HG03521 (cell line): ENCODE results near the gene BAZ1B.
"Not testable (repeated sequence)": the region's sequence is repeated elsewhere in the genome, so short reads cannot be mapped to it uniquely, and the experiment has no call there.

Source experiments
- ATAC-seq: cut with Tn5 transposase; IDR thresholded peaks from one replicate; pipeline ENCODE4 v1.9.1; 2021; ENCODE audit warnings: mild to moderate bottlenecking, moderate library complexity; ENCODE audit not compliant: unreplicated experiment

The BAZ1B gene, protein sequence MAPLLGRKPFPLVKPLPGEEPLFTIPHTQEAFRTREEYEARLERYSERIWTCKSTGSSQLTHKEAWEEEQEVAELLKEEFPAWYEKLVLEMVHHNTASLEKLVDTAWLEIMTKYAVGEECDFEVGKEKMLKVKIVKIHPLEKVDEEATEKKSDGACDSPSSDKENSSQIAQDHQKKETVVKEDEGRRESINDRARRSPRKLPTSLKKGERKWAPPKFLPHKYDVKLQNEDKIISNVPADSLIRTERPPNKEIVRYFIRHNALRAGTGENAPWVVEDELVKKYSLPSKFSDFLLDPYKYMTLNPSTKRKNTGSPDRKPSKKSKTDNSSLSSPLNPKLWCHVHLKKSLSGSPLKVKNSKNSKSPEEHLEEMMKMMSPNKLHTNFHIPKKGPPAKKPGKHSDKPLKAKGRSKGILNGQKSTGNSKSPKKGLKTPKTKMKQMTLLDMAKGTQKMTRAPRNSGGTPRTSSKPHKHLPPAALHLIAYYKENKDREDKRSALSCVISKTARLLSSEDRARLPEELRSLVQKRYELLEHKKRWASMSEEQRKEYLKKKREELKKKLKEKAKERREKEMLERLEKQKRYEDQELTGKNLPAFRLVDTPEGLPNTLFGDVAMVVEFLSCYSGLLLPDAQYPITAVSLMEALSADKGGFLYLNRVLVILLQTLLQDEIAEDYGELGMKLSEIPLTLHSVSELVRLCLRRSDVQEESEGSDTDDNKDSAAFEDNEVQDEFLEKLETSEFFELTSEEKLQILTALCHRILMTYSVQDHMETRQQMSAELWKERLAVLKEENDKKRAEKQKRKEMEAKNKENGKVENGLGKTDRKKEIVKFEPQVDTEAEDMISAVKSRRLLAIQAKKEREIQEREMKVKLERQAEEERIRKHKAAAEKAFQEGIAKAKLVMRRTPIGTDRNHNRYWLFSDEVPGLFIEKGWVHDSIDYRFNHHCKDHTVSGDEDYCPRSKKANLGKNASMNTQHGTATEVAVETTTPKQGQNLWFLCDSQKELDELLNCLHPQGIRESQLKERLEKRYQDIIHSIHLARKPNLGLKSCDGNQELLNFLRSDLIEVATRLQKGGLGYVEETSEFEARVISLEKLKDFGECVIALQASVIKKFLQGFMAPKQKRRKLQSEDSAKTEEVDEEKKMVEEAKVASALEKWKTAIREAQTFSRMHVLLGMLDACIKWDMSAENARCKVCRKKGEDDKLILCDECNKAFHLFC (N-terminal part only)

DNA sequence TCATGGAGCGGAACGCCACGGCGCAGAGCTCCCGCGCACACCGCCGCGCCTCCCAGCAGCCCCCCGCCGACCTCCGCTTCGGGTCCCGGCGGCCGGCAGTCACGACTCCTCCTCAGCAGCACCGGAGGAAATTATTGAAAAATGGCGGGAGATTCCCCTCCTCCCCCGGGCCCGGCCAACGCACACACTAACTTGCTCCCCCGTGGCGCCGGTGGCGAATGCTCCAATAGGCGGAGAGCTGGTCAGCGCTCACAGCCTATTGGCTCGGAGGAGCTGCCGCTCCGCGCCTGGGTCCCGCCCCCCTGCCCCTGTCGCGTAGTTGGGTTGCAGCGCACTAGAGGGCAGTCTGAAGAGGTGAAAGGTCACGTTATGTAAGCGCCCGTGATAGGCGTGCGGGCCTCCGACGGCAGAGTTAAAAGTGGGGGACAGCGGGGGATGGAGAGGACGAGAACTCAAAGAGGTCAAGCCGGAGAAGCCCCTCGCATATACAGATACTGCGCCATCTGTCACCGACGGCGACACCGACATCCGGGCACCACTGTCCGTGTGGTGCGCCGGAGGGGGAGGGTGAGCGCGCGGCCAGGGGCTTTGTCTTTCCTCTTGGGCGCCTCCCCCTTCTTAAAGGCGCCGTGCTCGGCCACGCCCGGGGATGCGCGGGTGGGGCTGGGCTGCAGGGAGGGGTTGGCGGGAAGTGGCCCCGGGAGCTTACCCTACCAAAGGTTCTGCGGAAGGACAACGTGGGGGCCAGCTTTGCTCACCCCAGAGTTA is at the start of gene BAZ1B:
Gene BAZ1B (minus strand): TSS at position 189 of the 768 bp plus-strand sequence. CDS start 360 bp downstream, outside the sequence.
- ATAC-seq = peak; percentile 86

DNA sequence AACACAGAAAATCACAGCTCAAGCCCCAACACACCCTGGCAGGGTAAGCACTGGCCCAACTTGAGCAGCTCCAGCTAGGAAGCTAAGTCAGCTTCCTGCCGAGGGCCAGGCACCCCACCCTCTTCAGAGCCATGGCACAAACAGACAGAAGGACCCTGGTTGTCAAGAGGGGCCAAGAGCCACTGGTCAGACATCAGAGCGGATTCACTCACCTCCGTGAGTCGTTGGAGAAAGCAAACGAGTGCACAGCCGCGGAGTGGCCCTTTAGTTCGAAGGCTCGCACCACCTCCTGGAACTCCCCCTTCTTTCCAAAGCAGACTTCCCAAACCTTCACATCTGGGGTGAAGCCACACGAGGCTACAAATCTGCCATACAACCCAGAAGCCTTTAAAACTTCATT is 48.9 kb upstream of the BAZ1B start:
- ATAC-seq = no peak

DNA sequence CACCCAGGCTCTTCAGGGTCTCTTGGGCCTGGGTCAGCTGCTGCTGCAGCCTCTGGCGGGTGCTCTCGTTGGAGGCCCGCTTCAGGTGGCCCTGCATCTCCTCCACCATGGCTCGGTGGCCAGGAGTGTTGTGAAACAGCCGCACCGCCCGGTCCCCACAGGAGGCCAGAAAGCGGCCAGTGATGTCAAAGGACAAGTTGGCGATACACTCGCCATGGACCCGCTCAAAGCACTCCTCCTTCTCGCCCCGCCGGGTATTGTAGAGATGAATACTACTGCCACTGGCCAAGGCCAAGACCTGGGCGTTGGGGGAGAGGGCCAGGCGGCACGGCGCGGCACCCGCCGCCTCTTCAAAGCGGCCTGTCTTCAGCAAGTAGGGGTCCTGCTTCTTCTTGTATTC is 48.4 kb upstream of the BAZ1B start:
- no peak for ATAC-seq

DNA sequence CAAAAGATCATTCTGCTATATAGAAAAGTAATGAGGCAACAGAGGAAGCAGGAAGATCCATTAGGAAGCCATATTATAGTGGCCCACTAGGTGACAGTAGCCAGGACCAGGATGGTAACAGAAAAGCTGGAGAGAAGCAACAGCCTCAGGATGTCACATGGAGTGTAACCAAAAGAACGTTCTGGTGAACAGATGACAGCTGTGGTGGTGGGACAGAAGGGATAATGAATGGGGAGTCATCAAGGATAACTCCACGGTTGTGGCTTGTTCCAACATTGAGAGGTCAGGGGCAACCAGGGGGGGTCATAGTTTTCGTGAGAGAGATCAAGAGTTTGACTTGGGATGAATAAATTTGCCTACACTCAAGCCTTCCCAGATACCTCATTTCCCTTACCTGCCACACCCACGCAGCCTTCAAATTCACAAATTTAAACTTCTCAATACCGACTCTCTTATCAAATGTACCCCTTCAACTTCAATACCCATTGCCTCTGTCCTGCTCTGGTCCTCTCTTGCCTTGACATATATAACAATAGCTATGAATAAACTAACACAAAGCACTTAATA is 47.0 kb upstream of the BAZ1B start:
- ATAC-seq = no peak

DNA sequence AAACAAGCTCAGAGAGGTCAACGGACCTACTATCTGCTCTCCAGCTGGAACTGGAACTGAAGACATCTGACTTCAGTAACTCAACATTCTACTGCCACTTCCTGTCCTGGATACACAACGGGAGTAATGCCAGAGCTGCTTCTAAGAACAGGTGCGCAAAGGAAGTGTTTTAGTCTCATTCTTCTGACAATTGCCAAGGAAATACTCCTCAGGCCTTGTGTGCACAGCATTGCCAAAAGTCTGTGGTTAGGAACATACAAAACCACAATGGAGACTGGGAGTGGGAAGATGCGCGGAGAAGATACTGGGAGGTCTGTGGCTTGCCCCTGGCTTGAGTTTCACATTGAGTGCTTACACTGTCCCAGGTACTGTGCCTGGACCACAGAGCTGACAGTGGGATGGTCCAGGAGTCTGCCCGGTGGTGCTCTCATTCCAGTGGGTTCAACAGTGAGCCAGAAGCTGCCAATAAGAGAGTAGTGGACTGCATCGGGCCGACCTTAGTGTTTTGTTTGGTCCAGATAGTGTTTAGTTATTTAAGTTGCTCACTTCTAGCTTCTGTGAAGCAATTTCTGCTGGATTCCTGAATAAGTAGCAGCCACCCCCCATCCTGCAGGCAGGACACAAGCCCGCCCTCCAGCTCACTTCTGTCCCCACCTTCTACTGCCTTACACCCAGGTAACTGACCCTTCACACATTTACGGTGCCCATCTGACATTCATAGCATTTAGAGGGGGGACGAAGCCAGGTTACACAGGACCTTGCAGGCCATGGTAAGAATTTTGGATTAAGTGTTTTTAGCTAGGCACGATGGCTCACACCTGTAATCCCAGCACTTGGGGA is 46.0 kb upstream of the BAZ1B start:
- ATAC-seq = no peak

DNA sequence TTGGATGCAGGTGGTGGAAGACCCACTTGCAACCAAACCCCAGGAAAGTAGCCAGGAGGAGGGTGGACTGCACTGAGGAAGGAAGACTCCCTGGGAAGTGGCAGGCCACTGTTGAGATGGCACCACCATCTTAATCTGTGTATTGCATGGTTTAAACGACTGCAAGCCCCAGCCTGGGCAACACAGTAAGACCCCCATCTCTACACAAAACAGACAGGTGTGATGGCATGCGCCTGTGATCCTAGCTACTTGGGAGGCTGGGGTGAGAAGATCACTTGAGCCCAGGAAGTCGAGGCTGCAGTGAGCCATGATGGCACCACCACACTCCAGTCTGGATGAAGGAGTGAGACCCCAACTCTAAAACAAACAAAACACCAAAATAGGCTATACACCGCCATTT is 45.0 kb upstream of the BAZ1B start:
- no peak for ATAC-seq

DNA sequence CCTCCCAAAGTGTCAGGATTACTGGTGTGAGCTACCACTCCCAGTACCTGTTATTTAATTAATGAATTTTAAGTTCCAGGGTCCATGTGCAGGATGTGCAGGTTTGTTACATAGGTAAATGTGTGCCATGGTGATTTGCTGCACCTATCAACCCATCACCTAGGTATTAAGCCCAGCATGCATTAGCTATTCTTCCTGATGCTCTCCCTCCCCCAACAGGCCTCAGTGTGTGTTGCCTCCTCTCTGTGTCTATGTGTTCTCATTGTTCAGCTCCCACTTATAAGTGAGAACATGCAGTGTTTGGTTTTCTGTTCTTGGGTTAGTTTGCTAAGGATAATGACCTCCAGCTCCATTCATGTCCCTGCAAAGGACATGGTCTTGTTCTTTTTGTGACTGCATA is 44.3 kb upstream of the BAZ1B start:
- ATAC-seq = not testable (repeated sequence)

DNA sequence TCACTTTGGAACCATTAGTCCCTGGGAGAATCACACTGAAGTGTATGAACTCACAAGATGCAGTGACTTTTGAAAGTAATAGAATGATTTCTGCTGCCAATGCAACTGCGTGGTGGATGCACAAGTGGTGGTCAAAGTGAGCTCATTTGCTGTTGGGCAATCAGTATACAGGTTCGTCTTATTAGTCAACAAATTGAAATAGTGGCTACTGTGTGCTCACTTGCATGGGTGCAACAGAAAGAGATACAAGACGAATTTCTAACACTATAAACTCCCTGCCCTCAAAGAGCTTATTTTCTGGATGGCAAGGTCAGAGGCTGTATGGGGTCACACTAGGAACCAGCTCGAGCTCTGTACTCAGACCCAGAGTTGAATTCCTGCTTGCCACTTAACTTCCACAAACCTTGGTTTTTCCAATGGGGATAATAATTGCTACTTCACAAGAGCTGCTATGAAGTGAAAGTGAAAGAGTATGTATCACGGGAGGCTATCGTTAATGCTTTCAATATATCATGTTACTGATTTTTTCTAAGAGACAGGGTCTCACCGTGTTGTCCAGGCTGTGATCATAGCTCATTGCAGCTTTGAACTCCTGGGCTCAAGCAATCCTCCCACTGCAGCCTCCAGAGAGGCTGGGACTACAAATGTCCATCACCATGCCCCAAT is 43.7 kb upstream of the BAZ1B start:
- no peak for ATAC-seq

DNA sequence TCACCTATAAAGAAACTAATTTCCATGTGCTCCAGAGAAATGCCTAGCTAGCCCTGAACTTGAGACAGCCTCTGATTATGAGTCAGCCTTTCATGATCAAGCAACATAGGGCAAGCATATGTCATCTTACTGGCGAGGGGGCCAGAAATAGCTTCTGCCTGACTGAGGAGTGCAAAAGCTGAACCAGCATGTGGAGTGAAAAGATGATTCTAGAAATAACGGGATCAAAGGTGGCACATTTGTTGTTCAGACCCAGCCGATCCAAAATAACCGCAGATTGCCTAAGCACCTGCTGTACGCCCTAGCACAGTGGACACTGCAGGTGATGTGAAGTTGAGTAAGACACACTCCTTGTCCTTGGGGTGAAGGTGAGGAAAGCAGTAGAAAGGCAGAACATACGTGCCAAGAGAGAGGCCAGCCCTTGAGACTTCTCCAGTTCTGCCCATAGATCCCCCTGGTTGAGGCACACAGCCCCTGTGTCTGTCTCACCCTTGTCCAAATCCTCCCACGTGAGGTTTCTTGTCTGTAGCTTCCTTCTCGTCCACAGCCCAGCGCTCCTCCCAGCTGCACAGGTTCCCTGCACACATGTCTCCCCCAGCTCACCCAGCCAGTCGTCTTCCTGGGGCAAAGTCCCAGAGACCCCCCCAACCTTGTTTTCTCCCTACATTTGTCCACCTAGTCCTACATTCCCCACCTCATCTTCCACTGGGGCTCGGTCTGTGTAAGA is 38.2 kb upstream of the BAZ1B start:
- ATAC-seq = no peak

DNA sequence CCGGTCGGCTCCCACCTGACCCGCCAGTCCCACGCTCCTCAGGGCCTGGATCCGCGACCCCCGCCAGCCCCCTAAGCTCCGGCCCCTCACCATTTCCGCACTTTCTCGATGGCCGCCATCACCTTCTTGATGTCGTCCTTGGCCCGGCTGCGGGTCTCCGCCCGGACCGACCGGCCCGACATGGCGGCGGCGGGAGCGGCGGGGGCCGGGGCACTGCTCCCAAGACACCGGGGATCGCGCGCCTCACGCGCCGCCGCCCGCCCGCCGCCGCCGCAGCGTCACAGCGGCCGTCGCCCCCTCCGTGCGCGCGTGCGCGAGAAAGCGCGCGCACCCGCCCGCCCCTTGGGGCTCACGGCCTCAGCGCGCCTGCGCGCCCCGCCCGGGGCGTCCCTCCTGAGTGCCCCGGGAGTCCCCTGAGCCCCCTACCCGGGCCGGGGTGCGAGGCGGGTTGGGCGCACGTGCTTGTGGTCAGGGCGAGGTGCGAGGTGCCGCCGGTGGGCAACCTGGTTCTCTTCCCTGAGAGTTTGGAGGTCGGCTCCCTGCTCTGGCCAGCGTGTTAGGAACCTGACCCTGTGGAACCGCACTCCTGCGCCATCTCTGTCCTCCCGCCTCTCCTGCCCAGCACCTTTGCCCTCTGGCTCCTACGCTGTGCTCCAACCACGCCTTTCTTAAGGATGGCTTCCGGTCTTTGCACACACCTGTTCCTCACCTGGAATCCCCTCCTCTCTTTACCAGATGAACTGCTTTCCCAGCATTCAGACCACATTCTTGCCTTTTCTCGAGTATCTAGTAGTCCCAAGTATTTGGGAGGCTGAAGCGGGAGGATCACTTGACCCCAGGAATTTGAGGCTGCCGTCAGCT is 35.5 kb upstream of the BAZ1B start, which contains the start of gene BCL7B:
Gene BCL7B (minus strand): TSS at position 294 of the 861 bp plus-strand sequence. CDS start 112 bp downstream, at position 182.
- peak; percentile 46 for ATAC-seq

DNA sequence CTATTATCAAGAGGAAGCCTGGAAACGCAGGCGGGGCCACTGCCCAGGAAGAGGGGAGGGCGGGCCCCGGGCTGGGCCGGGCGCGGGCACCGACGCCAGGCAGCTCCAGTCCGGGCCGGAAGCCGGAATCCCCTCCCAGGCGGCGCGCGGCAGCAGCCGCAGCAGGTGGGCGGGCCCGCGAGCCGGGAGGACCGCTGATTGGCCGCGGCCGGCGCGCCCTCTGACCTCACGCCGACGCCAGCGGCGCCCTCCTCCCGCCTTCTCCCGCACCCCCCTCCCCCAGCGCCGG is 35.0 kb upstream of the BAZ1B start:
- ATAC-seq = peak; percentile 87

DNA sequence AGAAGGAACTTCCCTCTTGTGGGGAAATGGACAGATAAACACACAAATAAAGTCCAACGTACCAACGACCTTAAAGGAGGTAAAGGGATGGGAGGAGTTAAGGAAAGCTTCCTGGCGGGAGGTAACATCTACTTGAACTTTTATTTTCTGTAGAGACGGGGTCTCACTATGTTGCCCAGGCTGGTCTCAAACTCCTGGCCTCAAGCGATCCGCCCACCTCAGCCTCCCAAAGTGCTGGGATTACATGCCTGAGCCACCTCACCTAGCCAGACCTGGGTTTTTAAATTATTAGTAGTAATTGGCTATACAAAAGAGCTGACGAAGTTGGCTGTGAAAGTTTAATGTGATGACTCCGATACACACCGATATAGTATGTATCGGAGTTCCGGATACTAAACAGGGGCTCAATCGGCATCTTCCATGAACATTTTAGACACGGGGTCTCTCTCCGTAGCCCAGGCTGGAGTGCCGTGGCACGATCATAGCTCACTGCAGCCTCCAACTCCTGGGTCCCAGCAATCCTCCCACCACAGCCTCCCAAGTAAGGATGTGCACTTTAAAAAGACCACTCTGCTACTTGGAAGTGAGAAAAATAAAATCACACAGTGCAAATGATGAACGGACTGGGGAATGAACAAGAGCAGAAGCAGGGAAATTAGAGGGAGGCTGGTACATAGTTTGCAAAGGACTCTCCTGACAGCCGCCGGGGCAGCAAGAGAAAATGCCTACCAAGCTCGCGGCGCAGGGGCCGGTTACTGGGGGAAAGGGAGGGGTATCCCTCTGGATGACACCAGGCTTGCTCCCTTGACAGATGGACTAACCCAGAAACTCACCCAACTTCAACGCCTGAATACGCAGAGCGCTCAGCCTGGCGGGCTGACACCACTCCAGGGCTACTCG is 34.4 kb upstream of the BAZ1B start:
- ATAC-seq = no peak

DNA sequence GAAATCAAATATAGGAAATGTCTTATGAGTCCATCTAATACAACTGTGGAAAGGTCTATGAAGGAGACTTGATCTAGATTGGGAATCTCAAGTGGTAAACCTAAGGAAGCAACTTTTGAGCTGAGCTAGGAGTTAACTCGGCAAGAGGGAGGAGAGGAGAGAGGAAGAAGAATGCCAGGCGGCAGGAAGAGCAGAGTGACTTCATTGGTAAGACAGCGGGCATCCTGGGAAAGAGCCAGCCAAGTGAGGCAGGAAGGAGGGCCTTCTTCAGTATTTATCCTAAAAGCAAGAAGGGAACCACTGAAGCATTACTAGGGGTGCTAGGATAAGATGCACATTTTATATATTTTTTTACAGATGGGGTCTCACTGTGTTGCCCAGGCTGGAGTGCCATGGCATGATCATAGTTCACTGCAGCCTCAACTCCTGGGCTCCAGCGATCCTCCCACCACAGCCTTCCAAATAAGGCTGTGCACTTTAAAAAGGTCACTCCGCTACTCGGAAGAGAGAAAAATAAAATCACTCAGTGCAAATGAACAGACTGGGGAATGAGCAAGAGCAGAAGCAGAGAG is 33.4 kb upstream of the BAZ1B start:
- ATAC-seq = no peak

DNA sequence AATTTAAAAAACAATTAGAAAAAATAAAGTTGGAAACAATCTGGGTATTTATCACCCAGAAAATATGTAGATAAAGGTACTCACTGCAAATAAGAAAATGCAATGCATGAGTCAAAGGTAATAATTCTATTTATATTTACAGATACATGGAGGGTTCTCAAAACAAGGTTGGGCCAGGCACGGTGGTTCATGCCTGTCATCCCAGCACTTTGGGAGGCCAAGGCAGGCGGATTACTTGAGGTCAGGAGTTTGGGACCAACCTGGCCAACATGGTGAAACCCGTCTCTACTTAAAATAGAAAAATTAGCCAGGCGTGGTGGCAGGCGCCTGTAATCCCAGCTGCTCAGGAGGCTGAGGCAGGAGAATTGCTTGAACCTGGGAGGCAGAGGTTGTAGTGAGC is 28.0 kb upstream of the BAZ1B start:
- ATAC-seq = not testable (repeated sequence)

DNA sequence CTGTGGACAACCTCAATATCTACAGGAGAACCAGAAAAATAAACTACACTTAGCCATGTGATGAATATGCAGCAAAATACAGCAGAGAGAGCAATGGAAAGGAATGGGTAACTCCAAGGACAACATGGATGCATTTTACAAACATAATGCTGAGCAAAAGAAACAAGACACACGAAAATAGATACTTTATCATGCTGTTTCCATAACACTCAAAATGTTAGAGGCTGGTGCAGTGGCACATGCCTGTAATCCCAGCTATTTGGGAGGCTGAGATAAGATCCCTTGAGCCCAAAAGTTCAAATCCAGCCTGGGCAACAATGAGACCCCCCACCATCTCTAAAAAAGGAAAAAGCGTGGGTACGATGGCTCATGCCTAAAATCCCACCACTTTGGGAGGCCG is 27.1 kb upstream of the BAZ1B start:
- no peak for ATAC-seq

DNA sequence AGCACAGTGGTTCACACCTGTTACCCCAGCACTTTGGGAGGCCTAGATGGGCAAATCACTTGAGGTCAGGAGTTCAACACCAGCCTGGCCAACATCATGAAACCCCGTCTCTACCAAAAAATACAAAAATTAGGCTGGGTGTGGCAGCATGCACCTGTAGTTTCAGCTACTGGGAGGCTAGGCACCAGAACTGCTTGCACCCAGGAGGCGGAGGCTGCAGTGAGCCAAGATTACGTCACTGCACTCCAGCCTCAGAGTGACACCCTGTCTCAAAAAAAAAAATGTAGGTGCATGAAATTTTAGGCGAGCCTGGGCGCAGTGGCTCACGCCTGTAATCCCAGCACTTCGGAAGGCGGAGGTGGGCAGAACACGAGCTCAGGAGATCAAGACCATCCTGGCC is 25.7 kb upstream of the BAZ1B start:
- ATAC-seq = no peak
